Hindlimb muscle (tissue), 1 donor: Measurements from ENCODE around the gene LYL1. TPM values are rescaled to one million over a fixed set of nuclear protein-coding genes. Genes with fewer than 3 reads are reported as not detected.

Experiments used
- DNase-seq: peaks from one replicate; pipeline ENCODE4 v3.0.0-alpha.2; 2013
- polyA plus RNA-seq: library from polyadenylated mRNA; unstranded; fragments of 120-200 nt; gene quantifications from one replicate; pipeline ENCODE4 v1.2.1, GENCODE V29; 2013; ENCODE audit not compliant: insufficient read length

LYL1 gene
- polyA plus RNA-seq, 1 donor, result 6.3 TPM

DNA sequence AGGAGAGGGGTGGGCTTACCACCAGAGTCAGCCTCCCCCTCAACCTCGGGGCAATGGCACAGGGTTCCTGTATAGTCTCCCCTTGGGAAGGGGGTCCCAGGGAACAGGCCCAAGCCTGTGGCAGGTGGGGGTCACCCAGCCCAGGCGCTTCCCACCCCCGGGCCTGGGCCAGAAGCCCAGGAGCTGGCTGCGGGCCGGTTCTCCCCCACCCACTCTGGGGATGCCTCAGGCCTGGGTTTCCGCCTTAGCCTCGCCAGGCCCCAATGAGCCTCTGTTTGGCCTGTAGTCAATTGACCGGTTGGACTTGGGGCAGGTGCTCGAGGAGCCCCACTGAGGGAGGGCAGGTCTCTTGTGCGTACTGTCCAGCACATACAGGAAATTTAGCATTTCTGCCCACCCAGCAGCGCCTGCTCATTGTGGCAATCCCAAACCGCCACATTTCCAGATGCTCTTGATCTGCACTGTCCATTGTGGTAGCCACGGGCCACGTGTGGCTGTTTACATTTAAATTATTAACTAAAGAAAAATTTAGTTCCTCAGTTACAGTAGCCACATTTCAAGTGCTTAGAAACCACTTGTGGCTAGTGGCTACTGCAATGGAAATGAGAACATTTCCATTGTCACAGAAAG is 9.9 kb downstream of the LYL1 start:
- no peak for DNase-seq

DNA sequence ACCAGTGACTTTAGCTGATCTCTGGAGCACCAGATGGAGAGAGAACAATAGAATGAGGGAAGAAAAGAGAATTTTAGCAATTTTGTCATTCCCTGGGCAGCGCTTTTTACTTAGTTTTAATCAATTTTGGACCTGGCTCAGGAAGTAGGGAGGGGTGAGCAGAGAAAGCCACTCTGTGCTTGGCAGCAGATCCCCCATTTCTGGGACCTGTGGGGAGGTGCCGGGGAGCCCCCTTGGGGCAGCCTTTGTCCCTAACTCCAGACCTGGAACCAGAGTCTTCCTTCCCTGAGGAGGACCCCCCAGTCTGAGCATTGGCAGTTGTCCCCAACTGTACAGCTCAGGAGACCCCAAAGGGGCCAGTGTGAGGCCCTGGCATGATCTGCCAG is 10.5 kb downstream of the LYL1 start:
- no peak for DNase-seq

DNA sequence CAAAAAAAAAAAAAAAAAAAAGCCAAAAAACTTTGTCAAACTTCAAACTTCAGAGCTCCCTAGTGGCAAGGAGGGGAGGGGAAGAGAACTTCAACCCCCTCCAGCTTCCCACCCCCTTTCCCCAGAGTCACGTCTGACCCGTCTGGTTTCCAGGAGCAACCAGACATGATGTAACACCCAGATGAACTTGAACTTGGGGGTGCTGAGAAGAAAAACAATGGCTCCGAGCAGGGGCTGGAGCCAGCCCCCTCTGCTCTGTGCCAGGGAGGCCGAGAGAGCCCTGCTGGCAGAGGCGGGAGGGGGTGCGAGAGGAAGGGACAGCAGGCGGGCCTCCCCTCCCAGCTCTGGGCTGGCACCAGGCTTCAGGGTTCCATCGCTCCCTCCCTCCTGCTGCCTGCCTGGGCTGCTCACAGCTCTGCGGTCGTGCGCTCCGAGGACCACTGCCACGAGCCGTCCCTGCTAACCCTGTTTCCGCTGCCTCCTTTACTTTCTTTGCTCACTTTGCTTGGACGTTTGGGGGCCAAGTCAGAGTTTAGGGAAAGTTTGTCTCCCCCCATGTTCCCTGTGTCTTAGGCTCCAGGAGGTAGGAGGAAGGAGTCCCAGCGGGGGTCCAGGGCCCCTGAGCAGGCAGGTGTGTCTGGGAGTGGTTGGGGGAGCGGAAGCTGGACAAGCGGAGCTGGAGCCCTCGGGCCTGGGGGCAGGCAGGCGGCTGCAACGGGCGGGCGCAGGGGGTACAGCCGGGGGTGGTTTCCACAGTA is 11.1 kb downstream of the LYL1 start:
- DNase-seq, result peak; percentile 92

DNA sequence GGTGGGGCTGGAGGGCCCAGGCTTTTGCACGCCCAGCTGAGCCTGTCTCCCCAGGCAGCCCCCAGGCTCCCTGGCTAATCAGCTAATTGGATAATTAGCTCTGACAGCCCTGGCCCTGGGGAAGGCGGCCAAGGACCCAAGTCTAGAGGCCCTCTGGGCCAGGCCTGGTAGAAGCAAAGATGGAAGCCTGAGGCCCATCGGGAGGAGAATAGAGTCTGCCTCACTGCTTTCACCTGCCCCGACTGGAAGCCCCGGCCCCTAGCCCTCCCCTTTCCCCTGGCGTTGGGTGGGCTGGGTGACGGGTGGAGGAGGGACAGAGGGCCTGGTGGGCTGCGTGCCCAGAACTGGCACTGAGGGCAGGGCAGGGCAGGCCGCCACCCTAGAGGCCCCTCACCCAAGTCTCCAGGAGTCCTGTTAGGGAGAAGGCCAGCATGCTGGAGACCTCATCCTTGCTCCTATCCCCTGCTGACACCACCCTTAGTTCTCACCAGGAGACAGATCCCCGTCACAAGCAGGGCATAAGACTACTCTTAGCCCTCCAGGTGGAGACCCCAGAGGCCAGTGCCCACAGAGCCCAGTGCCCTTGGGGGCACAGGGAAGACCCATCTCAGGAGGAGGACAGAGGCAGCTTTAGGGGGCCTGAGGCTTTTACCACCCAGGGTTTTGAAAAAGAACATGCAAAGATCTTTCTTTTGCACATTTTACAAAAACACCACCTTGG is 12.0 kb downstream of the LYL1 start:
- no peak for DNase-seq

DNA sequence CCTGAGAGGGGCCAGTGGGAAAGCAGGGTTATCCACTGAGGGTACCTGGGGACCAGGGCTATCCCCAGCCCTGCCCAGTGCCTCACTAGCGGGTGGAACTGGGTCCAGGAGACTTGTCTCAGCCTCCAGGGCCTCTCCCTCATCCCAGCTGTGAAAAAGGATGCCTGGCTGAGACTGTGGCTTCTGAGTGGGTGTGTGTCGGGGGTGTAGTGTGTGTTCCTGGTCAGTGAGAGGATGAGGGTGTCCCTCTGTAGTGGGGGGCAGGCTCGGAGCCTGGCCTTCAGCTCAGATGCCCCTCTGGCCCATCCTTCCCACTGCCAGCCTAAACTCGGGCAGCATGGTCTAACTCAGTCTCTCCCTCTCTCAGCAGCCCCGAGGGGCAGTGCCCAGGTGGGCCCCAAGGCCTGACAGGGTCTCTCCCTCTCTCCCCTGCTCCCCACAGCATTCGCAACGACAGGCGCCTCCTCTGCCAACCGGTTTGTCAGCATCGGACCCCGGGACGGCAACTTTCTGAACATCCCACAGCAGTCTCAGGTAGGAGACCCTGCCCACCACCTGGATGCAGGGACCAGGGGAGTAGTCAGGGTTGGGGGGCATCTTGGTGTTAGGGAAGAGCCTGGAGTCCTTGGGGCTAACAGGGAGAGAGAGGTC is 12.7 kb downstream of the LYL1 start:
- no peak for DNase-seq

DNA sequence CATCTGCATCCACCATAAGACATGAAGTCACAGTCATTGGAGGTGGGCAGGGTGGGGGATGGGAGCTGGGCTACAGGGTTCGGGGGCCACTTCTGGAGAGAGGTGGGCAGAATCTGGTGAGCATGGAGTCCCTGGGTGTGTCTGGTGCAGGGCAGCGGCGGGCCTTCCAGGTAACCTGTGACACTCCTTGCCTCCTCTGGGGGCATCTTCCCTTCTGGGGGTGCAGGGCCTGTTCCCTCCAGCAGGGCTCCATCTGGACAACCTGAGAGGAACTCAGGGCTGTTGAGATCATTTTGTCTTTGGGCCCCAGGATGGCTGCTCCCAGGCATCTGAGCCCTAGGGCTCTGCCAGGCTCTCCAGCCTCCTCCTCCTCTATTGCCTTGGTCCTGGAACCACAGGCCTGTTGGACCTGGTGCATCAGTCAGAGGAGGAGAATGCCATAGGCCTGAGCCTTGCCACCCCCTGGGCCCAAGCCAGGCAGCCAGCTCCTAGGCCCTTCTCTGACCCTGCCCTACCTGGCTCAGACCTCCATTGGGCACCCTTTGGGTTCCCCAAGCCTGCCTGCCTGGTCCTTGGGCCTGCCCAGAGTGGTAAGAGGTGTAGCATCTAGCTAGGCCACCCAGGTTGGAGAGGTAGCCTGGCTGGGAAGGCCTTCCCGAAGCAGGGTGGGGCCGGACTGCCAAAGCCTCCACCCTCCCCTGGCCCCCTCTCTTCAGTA is 13.4 kb downstream of the LYL1 start:
- DNase-seq, result no peak

DNA sequence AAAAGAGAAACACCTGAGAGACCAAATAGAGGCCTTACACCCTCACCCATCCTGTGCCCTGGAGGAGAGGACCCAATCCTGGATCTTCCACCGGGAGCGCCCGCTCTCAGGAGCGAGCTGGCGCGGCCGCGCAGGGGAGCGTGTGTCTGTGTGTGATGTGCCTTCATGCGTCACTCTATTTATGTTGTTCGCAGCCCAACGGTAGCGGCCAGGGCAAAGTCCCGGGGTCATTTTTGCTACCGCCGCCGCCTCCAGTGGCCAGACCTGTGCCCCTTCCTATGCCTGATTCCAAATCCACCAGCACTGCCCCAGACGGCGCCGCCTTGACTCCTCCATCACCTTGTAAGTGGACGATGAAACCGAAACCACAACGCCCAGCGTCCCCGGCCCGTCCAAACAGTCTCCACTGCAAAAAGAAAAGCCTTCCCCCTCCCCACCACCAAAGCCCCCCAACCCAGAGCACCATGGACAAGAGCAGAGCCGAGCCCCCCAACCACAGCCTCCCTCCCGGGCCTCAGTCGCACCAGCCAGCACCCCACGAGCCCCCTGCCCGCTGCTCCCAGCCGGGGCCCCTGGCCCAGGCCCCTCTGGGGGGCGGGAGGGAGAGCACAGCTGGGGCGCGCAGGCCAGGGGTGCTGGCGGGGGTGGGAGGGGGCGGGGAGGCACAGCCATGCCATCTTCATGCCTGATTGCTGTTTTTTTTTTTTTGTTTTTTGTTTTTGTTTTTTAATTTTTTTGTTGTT is 14.7 kb downstream of the LYL1 start:
- no peak for DNase-seq

DNA sequence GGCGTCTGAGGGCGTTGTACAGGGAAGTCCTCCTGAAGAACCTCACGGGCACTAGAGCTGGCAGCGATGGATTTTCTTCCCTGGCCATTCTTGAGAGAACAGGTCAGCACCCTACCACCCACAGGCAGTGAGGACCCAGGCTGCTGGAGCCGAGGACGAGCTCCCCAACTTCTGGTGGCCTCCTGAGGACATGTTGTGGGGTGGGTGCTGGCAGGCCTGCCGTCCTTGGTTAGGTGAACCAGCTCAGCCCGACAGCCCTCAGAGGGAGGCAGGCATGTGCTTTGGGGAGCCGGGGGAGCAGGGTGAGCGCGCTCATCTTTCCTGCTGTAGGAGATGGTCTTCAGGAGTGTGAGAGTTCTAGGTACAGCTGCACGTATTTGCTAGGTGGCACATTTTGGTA is 15.4 kb downstream of the LYL1 start:
- no peak for DNase-seq

DNA sequence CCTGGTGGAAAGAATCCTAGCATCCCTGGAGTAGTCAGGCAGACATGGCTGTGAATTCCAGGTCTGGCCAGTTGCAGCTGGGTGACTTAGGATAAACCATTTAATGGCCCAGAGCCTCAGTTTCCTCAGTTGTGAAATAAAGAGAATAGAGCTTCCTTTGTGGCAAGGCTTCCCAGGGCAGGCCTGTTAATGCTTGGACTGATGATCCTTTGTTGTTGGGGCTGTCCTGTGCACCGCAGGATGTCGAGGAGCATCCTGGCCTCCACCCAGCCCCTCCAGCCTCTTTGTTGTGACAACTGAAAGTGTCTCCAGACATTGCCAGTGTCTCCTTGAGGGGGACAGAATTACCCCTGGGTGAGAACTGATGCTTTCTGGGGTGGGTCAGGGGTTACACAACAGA is 16.3 kb downstream of the LYL1 start:
- no peak for DNase-seq

DNA sequence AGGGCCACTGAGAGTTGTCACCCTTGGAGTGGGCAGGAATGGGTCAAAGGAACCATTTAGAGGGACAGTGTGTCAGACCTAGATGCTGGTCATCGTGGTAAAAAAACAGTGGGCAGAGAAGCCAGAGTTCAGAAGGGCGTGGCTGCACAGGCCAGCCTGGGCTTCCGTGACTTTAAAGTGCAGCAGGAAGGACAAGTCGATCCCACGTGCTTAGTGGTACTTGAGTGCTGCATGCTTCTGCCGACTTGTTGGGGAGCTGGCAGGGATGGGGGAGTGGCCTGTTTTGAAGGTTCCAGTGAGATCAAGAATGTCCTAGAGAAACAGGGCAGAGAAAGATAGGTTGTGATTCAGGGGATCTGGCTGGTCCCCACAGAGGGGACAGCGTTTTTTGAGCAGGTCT is 17.0 kb downstream of the LYL1 start:
- no peak for DNase-seq

DNA sequence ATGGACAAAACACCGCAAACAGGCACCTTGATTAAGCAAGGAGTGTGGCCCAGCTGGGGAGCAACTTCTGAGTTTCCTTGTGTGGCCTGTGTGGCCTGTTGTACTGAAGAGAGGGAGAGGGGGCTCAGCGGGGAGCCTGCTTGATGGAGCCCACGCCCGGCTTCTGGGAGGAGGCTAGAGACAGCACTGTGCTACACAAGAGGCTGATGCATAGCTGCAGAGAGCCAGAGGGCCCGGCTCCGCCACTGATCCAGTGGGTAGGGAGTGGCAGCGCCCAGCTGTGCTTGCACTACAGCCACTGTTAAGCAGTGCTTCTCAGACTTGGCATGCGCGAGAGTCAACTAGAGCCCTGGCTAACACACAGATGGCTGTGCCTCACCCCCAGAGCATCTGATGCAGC is 19.0 kb downstream of the LYL1 start:
- DNase-seq, result no peak

DNA sequence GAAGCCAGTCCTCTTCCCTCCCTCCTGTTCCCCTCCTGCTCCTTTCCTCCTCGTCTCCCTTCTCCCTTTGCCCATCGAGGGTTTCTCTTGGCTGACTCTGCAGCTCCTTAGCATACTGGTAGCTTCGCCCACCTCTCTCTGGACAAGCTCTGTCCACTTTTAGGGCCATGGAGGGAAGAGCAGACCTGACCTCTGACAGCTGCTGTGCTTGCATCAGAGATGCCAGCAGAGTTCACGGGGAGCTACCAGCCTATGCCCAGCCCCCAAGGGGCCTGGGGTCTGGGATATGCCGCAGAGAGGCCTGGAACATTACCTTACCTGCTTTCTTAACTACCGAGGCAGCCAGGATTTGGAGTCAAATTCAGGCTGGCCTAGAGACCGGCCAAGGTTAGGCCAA is 19.7 kb downstream of the LYL1 start:
- no peak for DNase-seq

DNA sequence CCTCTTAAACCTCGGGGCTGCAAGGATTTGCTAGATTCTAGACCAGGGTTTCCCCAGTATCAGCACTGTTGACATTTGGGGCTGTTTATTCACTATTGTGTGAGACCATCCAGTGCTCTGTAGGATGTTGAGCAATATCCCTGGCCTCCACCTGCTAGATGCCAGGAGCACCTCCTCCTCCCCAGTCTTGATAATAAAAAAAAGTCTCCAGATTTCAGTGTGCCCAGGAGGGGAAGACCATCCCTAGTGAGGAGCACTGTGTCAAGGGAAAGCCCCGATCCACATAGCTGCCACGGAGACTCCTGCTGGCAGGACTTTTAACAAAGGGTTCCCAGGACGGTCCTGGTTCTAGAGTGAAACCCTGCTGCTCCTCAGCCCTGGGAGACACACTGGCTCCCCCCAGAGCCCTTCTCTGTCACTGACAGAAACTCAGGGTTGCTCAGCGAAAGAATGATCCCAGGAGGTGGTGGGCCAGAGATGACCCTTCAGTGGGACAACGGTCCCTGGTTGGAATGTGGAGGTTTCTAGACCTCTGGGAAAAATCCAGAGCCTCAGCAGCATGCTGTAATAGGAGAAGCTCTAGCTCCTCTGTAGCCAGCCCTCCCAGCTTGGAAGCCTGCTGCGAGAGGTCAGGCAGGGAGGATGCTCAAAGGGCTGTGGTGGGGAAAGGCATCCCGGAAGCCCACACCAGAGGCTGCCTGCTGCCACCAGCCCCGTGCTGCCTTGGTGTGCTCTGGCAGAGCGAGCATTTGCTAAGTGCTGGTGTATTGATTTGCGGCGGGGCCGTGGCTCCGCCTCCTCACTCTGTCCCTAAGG is 20.3 kb downstream of the LYL1 start:
- DNase-seq, result no peak

DNA sequence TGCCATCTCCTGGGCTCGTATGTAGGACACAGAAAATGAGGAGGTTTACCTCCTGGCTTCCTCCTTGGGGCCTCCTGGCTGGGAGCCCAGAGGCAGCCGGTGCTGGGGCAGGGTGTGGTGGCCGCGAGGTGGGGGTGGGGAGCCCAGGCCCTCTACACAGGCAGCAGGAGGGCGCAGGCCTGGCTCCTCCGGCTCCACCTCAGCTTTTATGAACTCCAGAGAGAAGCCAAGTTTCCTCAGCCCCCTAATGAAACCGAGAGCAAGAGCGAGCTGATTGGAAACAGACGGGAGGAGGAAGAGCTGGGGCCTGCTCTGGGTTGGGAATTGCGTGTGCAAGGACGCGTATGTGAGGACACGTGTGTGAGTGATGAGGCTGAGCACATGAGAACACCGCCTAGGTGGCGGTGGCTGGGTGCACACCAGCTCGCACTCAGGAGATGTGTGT is 23.1 kb downstream of the LYL1 start:
- peak; percentile 81 for DNase-seq

DNA sequence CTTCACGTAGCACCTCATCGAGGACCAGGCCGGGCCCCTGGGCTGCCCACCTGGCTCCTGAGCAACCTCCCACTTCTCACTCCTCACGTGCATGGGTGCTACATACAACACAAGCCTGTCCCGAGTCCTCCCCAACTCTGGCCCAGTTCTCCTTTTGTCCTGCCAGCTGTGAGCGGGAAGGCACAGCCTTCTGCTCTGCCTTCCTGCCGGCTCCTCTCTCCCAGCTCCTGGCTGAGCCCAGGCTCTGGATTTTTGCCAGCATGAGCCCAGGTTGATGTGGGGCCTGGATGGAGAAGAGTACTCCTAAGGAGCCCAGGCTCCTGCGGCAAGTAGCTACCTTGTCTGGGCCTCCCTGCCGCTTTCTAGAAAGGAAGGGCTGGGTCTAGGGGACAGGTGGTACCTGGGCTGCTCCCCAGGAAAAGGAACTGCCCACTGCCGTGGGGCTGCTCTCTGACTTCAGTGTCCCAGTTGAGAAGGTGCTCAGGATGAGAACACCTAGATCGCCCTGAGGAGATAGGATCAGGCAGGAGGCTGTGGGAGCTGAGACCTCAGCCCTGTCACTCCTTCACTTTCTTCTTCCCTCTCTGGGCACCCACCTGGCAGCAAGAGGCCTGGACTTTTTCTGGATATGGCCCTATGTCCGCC is 23.6 kb downstream of the LYL1 start:
- no peak for DNase-seq

DNA sequence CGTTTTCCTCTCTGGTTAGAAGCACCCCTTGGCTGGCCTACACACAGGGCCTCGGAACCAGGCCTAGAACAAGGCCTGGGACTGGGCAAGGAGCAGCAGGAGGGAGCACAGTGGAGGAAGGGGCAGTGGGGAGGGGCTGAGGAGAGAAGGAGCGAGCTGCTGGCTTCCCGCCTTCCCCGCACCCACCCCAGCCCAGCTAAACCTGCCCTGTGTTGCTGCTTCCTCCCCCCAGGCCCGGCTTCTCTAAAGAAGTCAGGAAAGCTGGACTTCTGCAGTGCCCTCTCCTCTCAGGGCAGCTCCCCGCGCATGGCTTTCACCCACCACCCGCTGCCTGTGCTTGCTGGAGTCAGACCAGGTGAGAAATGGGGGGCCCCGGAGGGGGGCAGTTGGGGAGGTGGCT is 24.3 kb downstream of the LYL1 start:
- DNase-seq, result no peak

DNA sequence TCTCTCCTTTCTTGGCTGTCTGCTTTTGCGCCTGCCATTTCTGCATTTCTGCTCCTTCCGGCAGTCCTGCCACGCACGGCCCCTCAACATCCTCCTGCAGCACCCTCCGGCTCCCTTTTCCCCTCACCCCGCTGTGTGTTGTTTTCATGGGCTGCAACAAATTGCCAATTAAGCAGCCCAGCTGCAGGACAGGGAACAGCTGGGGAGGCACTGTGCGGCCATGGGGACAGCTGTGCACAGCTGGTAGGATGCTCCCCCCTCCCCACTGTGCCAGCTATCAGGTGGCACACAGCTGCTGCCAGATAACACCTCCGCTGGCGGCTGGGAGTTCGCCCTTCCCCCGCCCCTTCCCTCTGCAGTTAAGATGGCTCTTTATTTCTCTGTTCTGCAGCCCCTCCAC is 25.4 kb downstream of the LYL1 start:
- no peak for DNase-seq

DNA sequence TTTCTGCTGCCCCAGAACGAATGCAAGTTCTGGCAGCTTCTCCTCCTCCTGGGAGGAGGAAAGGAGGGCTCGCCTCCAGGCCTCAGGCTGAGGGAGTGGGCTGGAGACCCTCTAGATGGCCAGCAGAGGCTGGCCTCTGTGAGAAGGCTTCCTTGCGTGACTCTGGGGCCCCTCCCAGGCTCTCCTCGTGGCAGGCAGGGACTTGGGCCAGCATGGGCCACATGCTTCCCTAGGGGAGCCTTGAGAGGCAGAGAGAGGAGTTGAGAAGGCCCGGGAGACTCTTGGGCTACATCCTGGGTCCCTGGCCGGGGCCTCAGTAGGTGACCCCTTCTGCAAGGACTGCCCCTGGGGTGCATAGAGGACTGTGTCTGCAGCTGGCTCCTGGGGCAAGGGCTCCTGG is 25.9 kb downstream of the LYL1 start:
- DNase-seq, result no peak

DNA sequence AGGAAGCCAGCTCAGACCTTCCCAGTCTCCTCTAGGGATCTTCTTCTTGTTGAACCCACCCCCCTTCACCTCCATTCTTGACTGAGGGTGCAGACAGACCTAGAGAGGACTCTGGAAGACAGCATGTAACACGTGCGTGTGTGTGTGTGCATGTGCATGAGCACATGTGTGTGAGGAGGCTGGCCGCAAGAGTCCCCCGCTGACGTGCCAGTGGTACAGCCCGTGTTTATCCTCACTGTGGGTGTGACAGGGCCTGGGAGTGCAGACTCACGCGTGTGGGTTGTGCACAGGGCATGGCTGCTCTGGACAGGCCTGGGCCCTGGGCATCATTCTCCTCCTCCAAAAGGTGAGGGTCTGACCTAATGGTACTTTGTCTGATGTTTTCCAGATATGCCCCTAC is 26.3 kb downstream of the LYL1 start:
- no peak for DNase-seq

DNA sequence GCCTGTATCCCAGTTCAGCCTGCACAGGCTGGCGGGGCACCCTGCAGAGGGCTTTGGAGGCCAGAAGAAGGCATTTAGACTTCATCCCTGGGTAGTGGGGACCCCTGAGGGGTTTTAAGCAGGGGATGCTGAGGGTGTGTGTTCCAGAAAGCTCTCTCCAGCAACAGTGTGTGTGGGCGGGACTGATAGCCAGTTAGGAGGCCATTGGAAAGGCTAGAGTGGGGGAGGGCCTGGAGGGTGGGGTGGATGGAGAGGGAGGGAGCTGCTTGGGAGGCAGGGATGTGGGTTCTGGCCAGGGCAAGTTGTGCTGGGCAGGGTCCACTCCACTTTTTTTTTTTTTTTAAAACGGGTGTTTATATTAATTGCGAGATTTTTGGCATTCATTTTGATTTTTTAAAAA is 28.3 kb downstream of the LYL1 start:
- DNase-seq, result no peak

DNA sequence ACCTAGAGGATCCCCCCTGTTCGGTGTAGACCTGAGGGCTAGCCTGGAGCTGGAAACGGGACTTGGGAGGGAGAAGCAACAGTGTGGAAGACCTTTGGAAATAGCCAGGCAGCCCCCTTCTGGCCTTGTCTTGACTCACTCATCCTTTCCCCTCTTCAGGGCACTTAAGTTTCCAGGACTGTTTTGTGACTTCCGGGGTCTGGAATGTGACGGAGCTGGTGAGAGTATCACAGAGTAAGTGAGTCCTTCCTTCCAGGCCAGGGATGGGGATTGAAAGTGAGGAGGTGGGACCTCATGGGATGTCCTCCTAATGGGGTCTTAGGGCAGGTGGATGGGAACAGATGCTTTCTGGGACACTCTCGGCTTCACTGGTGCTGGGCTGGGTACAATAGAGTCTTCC is 29.4 kb downstream of the LYL1 start:
- DNase-seq, result no peak
